Breast epithelium (tissue), 4 donors: ENCODE measurements around the gene MACROD1. TPM values are rescaled to one million over a fixed set of nuclear protein-coding genes. Genes with fewer than 3 reads are reported as not detected.

Experiments used
- DNase-seq, 2 donors: peaks; one replicate each; pipeline ENCODE4 v3.0.0-alpha.2; 2019; ENCODE audit warnings: low spot score in 2 of 2
- H3K27ac ChIP-seq, 2 donors: fragments of 200-600 bp; sonication (generic) in 1 of 2; one replicate each; pipeline ENCODE4 v1.5.1; 2016 to 2019; ENCODE audit warnings: mild to moderate bottlenecking in 1 of 2
- H3K27me3 ChIP-seq, 2 donors: fragments of 200-600 bp; sonication (generic) in 1 of 2; one replicate each; pipeline versions ENCODE4 v1.5.1 to v1.6.0; 2017 to 2019; ENCODE audit warnings: control low read depth in 1 of 2, mild to moderate bottlenecking in 1 of 2
- H3K36me3 ChIP-seq: fragments of 200-600 bp; one replicate; pipeline ENCODE4 v1.5.1; 2019
- H3K4me1 ChIP-seq, 2 donors: fragments of 200-600 bp; sonication (generic); one replicate each; pipeline ENCODE4 v1.5.1; 2016 to 2019; ENCODE audit warnings: control low read depth in 1 of 2
- H3K4me3 ChIP-seq, 3 donors: fragments of 200-600 bp; sonication (generic); 1 replicate in 2 of 3; 2 replicates in 1 of 3; pipeline ENCODE4 v1.5.1; 2016 to 2019; ENCODE audit warnings: mild to moderate bottlenecking in 3 of 3, moderate library complexity in 2 of 3
- H3K9me3 ChIP-seq, 2 donors: fragments of 200-600 bp; sonication (generic) in 1 of 2; one replicate each; pipeline ENCODE4 v1.5.1; 2016 to 2019; ENCODE audit warnings: control low read depth in 1 of 2
- CTCF ChIP-seq, 3 donors: fragments of 450-650 bp; IDR thresholded peaks; one replicate each; pipeline ENCODE4 v1.5.1; 2016 to 2017; ENCODE audit warnings: antibody characterized with exemption in 3 of 3, mild to moderate bottlenecking in 3 of 3, moderate library complexity in 3 of 3
- POLR2A ChIP-seq: fragments of 450-650 bp; IDR thresholded peaks from one replicate; pipeline ENCODE4 v1.6.1; 2016; ENCODE audit warnings: antibody characterized with exemption, mild to moderate bottlenecking, moderate library complexity
- POLR2AphosphoS5 ChIP-seq, 3 donors: sonication (generic); formaldehyde crosslinking; IDR thresholded peaks; one replicate each; pipeline ENCODE4 v1.6.1; 2017; ENCODE audit warnings: antibody characterized with exemption in 3 of 3
- intact Hi-C: fragments of 100-400 bp; cut with DNase I; formaldehyde crosslinking; loops from one replicate; pipeline ENCODE4 v1.15.1; 2023; ENCODE audit warnings: low total_unique reads
- total RNA-seq, 3 donors: library from RNA; depleted of rRNA; stranded (reverse); fragments of >200 nt; gene quantifications; one replicate each; pipeline ENCODE4 v1.1.0, GENCODE V29; 2016

MACROD1 gene
- total RNA-seq, 3 donors from 2014 or later = 19.7 to 113 (median 40.3) TPM

GRCh38 chr11:64014356-64014755 lies 151.6 kb downstream of the MACROD1 start:
- H3K27me3 ChIP-seq = no peaks in the 10 kb centered on the region
- intact Hi-C loops = no loop called here
- TF ChIP-seq CTCF (IDR thresholded peaks at IDR 0.05) (no peak), POLR2A (no peak), POLR2AphosphoS5 (IDR thresholded peaks at IDR 0.05) (no peak)
- no peak overlapping the region for H3K27ac ChIP-seq
- no peaks in the 10 kb centered on the region for H3K4me1 ChIP-seq
- no peak for DNase-seq
- H3K9me3 ChIP-seq = no peaks in the 10 kb centered on the region
- H3K4me3 ChIP-seq = no peak overlapping the region
- no peaks in the 10 kb centered on the region for H3K36me3 ChIP-seq

DNA sequence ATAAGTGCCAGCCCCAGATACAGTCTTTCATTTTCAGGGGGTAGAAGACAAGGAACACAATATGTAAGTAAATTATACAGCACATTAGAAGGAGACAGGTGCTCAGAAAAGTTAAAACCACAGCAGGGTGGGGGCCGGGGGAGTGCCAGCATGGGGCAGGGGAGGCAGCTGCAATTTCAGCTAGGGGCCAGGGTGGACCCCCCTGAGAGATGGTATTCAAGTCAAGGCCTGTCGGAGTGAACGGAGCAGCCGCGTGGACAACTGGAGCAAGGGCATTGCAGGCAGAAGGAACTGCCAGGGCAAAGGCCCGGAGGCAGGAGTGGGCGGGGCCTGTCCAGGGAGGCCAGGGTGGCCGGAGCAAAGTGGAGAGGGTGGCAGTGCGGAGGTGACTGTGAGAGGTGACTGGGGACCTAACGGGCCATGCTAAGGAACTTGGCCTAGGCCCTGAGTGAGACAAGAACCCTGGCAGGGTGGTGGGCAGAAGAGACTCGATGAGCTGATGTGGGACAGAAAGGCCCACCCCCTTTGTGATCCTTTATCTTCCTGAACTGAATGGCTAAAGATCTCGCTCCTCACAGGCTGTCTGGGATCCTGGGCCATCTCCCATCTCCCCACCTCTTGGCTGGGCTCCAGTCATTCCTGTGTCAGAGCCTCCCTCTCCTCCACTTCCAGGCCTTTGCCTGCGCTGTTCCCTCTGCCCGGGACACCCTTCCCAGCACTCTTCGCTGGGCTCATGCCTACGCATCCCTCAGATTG lies 152.6 kb downstream of the MACROD1 start:
- H3K27me3 ChIP-seq = no peaks in the 10 kb centered on the region
- H3K4me3 ChIP-seq = no peak overlapping the region
- H3K36me3 ChIP-seq = no peaks in the 10 kb centered on the region
- DNase-seq = no peak
- no peaks in the 10 kb centered on the region for H3K9me3 ChIP-seq
- H3K4me1 ChIP-seq = no peaks in the 10 kb centered on the region
- no peak overlapping the region for H3K27ac ChIP-seq
- no peak for TF ChIP-seq POLR2A
- intact Hi-C loops = no loop called here

GRCh38 chr11:64011371-64011770 lies 154.5 kb downstream of the MACROD1 start:
- Histone ChIP-seq H3K36me3 (no peaks in the 10 kb centered on the region), H3K4me3 (no peak overlapping the region), H3K9me3 (no peaks in the 10 kb centered on the region), H3K27ac (no peak overlapping the region), H3K27me3 (no peaks in the 10 kb centered on the region), H3K4me1 (peaks cover 0 to 4% of the 10 kb centered on the region in 2 donors)
- no peak for TF ChIP-seq POLR2AphosphoS5 (IDR thresholded peaks at IDR 0.05)
- no peak for TF ChIP-seq CTCF (IDR thresholded peaks at IDR 0.05)
- no peak for TF ChIP-seq POLR2A
- no peak for DNase-seq
- intact Hi-C loops = no loop called here

- no peak for DNase-seq
- TF ChIP-seq POLR2A = no peak
- no peak for TF ChIP-seq CTCF (IDR thresholded peaks at IDR 0.05)
- TF ChIP-seq POLR2AphosphoS5 (IDR thresholded peaks at IDR 0.05) = no peak
- Histone ChIP-seq H3K4me1 (peaks cover 0 to 4% of the 10 kb centered on the region in 2 donors), H3K36me3 (no peaks in the 10 kb centered on the region), H3K4me3 (no peak overlapping the region), H3K27ac (no peak overlapping the region), H3K9me3 (no peaks in the 10 kb centered on the region), H3K27me3 (no peaks in the 10 kb centered on the region)
- intact Hi-C loops = no loop called here
Measured at GRCh38 chr11:64010783-64011182, 155.1 kb downstream of the MACROD1 start.

- no peaks in the 10 kb centered on the region for H3K27me3 ChIP-seq
- no peak for DNase-seq
- H3K27ac ChIP-seq = no peak overlapping the region
- no peaks in the 10 kb centered on the region for H3K9me3 ChIP-seq
- H3K36me3 ChIP-seq = no peaks in the 10 kb centered on the region
- no peak overlapping the region for H3K4me3 ChIP-seq
- intact Hi-C loops = no loop called here
- peaks cover 0 to 4% of the 10 kb centered on the region in 2 donors for H3K4me1 ChIP-seq
- TF ChIP-seq CTCF (IDR thresholded peaks at IDR 0.05) (no peak), POLR2AphosphoS5 (IDR thresholded peaks at IDR 0.05) (no peak)
Measured at GRCh38 chr11:64009710-64010109, 156.2 kb downstream of the MACROD1 start.
